ENCODE results near the gene RASA3.
"Not testable (repeated sequence)": the region's sequence is repeated elsewhere in the genome, so short reads cannot be mapped to it uniquely, and the experiment has no call there.

RASA3 gene

GRCh38 chr13:114140906-114141250, 8.5 kb upstream of the RASA3 start:
- DNase-seq: no peak

- no peak for DNase-seq
These were observed 7.9 kb upstream of the RASA3 start for GRCh38 chr13:114140131-114140905.

- no peak for DNase-seq
These were observed 4.2 kb upstream of the RASA3 start for GRCh38 chr13:114136576-114136975.

GRCh38 chr13:114135731-114136171, 3.3 kb upstream of the RASA3 start:
- no peak for DNase-seq

- DNase-seq: no peak
These were observed 2.7 kb upstream of the RASA3 start for GRCh38 chr13:114134944-114135610.

GRCh38 chr13:114134111-114134943, 1.9 kb upstream of the RASA3 start:
- no peak for DNase-seq

- DNase-seq: not testable (repeated sequence)
These were observed 1.1 kb upstream of the RASA3 start for GRCh38 chr13:114133552-114133951.

GRCh38 chr13:114133126-114133525, 703 bp upstream of the RASA3 start:
- not testable (repeated sequence) for DNase-seq

- DNase-seq: no peak
These were observed 622 bp downstream of the RASA3 start for GRCh38 chr13:114131583-114132418.

GRCh38 chr13:114130837-114131582, 1.4 kb downstream of the RASA3 start:
- no peak for DNase-seq

- no peak for DNase-seq
These were observed 2.1 kb downstream of the RASA3 start for GRCh38 chr13:114130131-114130836.

- DNase-seq: no peak
These were observed 2.8 kb downstream of the RASA3 start for GRCh38 chr13:114129649-114130062.

- no peak for DNase-seq
These were observed 3.5 kb downstream of the RASA3 start for GRCh38 chr13:114128624-114129522.

GRCh38 chr13:114128348-114128623, 4.1 kb downstream of the RASA3 start:
- DNase-seq: no peak

- DNase-seq: no peak
These were observed 4.7 kb downstream of the RASA3 start for GRCh38 chr13:114127473-114128347.

- no peak for DNase-seq
These were observed 5.5 kb downstream of the RASA3 start for GRCh38 chr13:114126789-114127472.

GRCh38 chr13:114126086-114126485, 6.3 kb downstream of the RASA3 start:
- DNase-seq: not testable (repeated sequence)

GRCh38 chr13:114125589-114125988, 6.8 kb downstream of the RASA3 start:
- DNase-seq: no peak

- DNase-seq: no peak
These were observed 7.5 kb downstream of the RASA3 start for GRCh38 chr13:114124921-114125320.

Measured in DMS 273 treated with DMSO at 0.1 percent for 48 hours (cell line).